Rectal smooth muscle tissue (tissue), 1 donor: ENCODE data around the gene TPRA1.
"Not testable (repeated sequence)": the region's sequence is repeated elsewhere in the genome, so short reads cannot be mapped to it uniquely, and the experiment has no call there.

Experiments used
- H3K27ac ChIP-seq: one replicate; pipeline ENCODE4 v1.7.0; 2013; ENCODE audit warnings: low read depth, low read length, inconsistent platforms
- H3K27me3 ChIP-seq: one replicate; pipeline ENCODE4 v1.7.0; 2013; ENCODE audit warnings: low read length; ENCODE audit not compliant: control insufficient read depth, insufficient read depth
- H3K36me3 ChIP-seq: one replicate; pipeline ENCODE4 v1.7.0; 2013; ENCODE audit warnings: low read length; ENCODE audit not compliant: control insufficient read depth, insufficient read depth
- H3K4me1 ChIP-seq: one replicate; pipeline ENCODE4 v1.7.0; 2013; ENCODE audit warnings: low read length; ENCODE audit not compliant: control insufficient read depth, insufficient read depth
- H3K4me3 ChIP-seq: one replicate; pipeline ENCODE4 v1.7.0; 2013; ENCODE audit warnings: low read length
- H3K9ac ChIP-seq: one replicate; pipeline ENCODE4 v1.7.0; 2013; ENCODE audit warnings: low read length

The TPRA1 gene

DNA sequence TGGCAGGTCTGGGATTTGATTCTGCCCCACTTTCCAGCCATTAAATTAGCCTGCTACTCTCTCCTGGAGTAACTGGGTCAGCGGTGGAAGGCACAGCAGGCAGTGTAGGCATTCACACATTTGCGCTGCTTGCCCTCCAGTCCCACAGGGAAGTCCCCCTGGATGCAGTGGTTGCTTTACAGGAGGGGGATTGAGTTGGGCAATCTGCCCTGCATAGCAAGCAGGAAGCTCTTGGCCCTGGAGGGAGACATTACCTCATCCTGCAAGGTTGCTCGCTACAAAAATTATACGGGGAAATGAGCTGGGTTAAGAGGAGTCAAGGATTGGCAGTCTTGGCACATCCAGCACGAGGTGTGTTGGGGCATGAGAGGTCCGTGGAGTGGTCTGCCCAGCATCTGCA lies 22.4 kb upstream of the TPRA1 start:
- Histone ChIP-seq H3K27me3 (no peaks in the 10 kb centered on the region), H3K27ac (no peak overlapping the region)

DNA sequence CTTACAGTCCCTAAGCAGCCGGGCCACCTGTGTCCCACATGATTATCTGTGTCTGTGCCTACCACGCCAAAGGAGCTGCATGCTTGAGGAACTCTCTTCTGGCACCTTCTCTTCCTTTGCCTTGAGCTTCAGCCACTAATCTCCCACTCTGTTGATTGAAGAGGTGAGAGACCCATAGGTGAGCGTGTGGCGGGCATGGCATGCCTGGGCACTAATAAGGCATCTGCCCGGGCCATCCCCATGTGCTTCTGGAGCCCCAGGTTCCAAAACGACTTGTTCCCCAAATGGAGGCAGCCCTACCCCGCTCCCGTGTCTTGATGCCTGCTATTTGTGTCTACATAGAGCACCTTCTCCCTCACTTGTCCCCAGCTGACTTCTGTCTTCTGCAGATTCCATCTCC lies 20.7 kb upstream of the TPRA1 start:
- Histone ChIP-seq H3K9ac (no peak overlapping the region), H3K27ac (no peak overlapping the region), H3K36me3 (peaks cover 14% of the 10 kb centered on the region), H3K4me3 (no peak overlapping the region), H3K4me1 (no peaks in the 10 kb centered on the region), H3K27me3 (no peaks in the 10 kb centered on the region)

More for the DNA sequence above, 22.4 kb upstream of the TPRA1 start:
- no peak overlapping the region for H3K9ac ChIP-seq
- no peaks in the 10 kb centered on the region for H3K4me1 ChIP-seq
- no peak overlapping the region for H3K4me3 ChIP-seq
- H3K36me3 ChIP-seq: peaks cover 9% of the 10 kb centered on the region

DNA sequence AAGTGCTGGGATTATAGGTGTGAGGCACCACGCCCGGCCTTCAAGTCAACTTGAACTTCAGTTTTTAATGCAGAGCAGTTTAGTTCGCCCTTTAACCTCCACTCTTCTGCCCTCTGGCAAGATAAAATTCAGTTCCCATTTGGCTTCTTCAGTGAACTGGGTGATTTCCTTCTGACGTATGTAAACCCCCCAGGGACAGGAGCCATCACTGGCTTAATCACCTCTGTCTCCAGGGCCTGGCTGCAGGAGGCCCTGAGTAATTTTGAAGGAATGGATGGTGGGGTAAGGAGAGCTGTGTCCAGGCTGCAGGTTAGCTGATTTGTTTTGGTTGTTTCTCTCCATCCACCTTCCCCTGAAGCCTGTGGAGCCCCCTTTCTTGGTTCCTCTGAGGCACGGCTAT lies 19.6 kb upstream of the TPRA1 start:
- H3K36me3 ChIP-seq: peaks cover 17% of the 10 kb centered on the region

DNA sequence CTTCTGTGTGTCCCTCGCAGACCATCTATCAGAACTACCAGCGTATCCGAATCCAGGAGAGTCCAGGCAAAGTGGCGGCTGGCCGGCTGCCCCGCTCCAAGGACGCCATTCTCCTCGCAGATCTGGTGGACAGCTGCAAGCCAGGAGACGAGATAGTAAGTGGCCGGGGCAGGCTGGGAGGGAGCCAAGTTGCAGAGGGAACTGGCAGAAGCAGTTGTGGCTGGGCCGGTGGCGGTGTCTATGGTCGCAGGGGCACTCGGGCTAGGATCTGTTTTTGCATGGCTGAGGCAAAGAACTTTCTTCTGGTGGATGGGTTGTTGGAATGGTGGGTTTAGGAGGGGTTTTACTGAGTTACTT lies 17.8 kb upstream of the TPRA1 start:
- no peak overlapping the region for H3K27ac ChIP-seq
- H3K4me3 ChIP-seq: no peak overlapping the region
- H3K9ac ChIP-seq: no peak overlapping the region
- no peaks in the 10 kb centered on the region for H3K27me3 ChIP-seq
- no peaks in the 10 kb centered on the region for H3K4me1 ChIP-seq
- peaks cover 18% of the 10 kb centered on the region for H3K36me3 ChIP-seq

More for the DNA sequence above, 19.6 kb upstream of the TPRA1 start:
- Histone ChIP-seq H3K4me3 (no peak overlapping the region), H3K27ac (no peak overlapping the region), H3K27me3 (no peaks in the 10 kb centered on the region), H3K4me1 (no peaks in the 10 kb centered on the region), H3K9ac (no peak overlapping the region)

DNA sequence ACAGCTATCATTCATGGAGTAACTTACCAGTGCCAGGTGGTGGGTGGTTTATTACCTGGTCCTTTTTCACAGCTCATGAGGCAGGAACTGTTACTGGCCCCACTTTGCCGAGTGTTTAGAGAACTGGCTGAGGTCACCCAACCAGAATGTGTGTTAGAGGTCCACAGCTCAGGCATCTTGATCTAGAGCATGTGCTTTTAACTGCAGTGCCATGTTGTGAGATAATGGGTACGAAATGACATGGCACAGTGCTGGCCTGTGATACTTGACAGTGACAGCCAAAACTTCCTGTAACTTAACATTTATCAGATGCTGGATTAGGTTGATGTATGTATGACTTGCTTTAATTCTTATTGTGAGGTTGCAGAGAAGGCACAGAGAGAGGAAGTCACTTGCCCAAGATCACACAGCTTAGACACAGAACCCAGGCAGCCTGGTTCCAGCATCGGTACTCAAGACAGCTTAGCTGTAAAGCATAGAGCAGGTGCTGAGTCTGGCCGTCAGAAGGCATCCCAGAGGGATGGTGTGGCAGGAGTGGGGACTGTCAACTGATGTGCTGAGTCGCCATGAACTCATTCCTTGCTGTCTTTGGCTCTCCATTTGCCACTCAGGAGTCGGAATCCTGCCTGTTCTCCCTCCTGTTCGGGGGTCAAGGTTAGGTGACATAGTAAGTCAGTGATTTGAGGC lies 17.3 kb upstream of the TPRA1 start:
- Histone ChIP-seq H3K27me3 (no peaks in the 10 kb centered on the region), H3K36me3 (peaks cover 18% of the 10 kb centered on the region), H3K27ac (no peak overlapping the region), H3K4me1 (no peaks in the 10 kb centered on the region), H3K4me3 (no peak overlapping the region), H3K9ac (no peak overlapping the region)

DNA sequence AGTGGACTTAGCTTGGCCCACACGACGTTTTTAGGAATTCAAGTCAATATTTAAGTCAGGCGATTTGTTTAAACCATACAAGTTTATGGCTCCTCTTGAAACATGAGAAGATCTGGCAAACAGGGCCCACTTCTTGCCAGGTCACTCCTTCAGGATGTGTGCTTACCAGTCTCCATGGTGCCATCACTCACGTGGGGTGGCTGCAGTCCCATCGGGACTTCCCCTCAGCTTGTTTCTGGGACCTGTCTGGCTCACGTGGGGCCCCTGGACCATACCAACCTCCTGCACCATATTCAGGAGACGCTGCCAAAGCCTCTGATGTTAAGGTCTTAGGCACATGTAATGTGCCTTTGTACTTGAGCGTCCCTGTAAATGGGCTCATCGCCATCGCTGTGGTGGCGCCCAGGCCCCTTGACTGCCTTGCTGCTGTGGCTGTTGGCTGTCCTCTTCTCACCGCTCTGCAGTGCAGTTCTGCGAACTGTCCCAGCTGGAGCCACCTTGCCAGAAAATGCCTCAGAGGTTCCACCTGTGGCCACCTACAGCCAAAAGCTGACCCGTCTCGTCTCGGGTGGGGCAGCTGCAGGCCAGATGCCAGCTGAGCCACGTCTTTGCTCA lies 16.6 kb upstream of the TPRA1 start:
- Histone ChIP-seq H3K4me3 (no peak overlapping the region), H3K27ac (no peak overlapping the region), H3K4me1 (no peaks in the 10 kb centered on the region), H3K9ac (no peak overlapping the region), H3K27me3 (no peaks in the 10 kb centered on the region), H3K36me3 (peaks cover 18% of the 10 kb centered on the region)

DNA sequence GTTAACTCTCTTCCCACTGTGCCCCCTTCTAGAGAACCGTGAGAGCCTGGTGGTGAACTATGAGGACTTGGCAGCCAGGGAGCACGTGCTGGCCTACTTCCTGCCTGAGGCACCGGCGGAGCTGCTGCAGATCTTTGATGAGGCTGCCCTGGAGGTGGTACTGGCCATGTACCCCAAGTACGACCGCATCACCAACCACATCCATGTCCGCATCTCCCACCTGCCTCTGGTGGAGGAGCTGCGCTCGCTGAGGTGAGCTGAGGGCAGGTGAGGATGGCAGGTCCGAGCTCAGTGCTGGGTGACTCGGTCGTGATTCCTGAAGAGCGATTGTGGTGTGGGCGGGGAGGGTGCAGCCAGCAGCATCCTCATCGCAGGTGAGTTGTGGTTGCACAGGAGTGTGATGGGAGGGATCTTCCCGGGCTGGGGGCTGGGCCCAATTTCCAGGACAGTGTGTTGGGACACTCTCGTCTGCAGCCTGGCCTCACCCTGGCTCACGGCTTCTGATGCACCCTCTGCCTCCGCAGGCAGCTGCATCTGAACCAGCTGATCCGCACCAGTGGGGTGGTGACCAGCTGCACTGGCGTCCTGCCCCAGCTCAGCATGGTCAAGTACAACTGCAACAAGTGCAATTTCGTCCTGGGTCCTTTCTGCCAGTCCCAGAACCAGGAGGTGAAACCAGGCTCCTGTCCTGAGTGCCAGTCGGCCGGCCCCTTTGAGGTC lies 15.7 kb upstream of the TPRA1 start:
- Histone ChIP-seq H3K4me1 (no peaks in the 10 kb centered on the region), H3K27ac (no peak overlapping the region), H3K9ac (no peak overlapping the region), H3K4me3 (no peak overlapping the region), H3K36me3 (peaks cover 18% of the 10 kb centered on the region), H3K27me3 (no peaks in the 10 kb centered on the region)

DNA sequence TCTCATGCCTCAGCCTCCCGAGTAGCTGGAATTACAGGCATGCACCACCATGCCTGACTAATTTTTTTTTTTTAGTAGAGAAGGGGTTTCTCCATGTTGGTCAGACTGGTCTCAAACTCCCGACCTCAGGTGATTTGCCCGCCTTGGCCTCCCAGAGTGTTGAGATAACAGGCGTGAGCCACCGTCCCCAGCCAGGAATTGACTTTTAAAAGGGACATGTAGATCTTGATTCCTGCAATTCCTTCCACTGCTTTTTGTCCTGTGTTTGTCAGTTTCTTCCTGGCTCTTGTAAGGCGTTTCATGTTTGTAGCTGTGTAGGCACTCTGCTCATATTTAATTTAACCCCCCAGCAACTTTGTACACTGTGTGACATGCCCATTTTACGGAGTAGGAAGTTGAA lies 15.0 kb upstream of the TPRA1 start:
- not testable (repeated sequence) for H3K4me1 ChIP-seq, H3K27me3 ChIP-seq, H3K4me3 ChIP-seq, H3K27ac ChIP-seq, H3K9ac ChIP-seq
- peaks cover 18% of the 10 kb centered on the region for H3K36me3 ChIP-seq

DNA sequence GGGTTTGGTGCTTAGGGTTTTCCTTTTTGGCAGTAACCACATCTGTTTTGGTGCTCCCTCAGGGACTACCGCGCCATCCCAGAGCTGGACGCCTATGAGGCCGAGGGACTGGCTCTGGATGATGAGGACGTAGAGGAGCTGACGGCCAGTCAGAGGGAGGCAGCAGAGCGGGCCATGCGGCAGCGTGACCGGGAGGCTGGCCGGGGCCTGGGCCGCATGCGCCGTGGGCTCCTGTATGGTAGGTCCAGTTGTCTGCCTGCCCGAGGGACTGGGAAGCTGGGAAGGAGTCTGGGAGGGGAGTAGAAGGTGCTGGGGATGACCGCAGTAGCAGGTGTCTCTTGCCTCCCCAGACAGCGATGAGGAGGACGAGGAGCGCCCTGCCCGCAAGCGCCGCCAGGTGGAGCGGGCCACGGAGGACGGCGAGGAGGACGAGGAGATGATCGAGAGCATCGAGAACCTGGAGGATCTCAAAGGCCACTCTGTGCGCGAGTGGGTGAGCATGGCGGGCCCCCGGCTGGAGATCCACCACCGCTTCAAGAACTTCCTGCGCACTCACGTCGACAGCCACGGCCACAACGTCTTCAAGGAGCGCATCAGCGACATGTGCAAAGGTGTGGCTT lies 14.1 kb upstream of the TPRA1 start:
- H3K9ac ChIP-seq: no peak overlapping the region
- H3K27ac ChIP-seq: no peak overlapping the region
- no peaks in the 10 kb centered on the region for H3K4me1 ChIP-seq
- no peak overlapping the region for H3K4me3 ChIP-seq
- H3K36me3 ChIP-seq: peaks cover 18% of the 10 kb centered on the region
- no peaks in the 10 kb centered on the region for H3K27me3 ChIP-seq

DNA sequence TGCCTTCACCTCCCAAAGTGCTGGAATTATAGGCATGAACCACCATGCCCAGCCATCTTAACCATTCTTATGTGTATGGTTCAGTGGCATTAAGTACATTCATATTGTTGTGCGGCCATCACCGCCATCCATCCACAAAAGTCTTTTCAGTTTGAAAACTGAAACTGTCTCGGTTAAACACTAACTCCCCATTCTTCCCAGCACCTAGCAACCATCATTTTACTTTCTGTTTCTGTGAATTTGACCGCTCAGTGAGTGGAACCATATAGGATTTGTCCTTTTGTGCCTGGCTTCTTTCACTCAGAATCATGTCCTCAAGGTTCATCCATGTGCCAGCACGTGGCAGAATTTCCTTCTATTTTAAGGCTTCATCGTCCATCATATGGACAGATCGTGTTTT lies 13.5 kb upstream of the TPRA1 start:
- no peak overlapping the region for H3K4me3 ChIP-seq
- H3K36me3 ChIP-seq: peaks cover 16% of the 10 kb centered on the region
- H3K27ac ChIP-seq: no peak overlapping the region
- H3K9ac ChIP-seq: no peak overlapping the region
- H3K4me1 ChIP-seq: no peaks in the 10 kb centered on the region
- no peaks in the 10 kb centered on the region for H3K27me3 ChIP-seq

DNA sequence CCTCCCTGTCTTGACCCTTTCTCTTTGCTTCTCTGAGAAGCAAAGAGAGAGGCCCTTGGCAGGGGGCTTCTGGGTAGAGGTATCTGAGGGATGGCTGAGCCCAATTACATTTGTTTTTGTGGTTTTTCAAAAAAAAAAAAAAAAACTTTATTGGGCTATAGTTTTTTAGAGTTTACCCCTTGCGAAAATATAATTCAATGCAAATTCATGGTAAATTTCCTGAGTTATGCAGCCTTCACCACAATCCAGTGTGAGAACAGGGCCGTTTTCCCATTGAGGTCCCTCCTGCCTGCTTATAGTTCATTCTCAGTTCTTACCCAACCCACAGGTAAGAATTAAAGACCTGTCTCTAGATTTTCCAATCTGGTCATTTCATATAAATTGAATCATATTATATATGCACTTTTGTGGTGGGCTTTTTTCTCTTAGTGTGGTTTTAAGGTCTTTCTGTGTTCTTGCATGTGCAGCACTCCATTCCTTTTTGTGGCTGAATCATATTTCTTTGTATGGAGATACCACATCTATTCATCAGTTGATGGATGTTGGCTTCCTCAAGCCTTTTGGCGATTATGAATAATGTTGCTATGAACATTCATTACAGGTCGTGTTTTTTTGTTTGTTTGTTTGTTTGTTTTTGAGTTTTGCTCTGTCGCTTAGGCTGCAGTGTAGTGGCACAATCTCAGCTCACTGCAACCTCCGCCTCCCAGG lies 10.4 kb upstream of the TPRA1 start:
- no peak overlapping the region for H3K27ac ChIP-seq
- no peak overlapping the region for H3K4me3 ChIP-seq
- H3K4me1 ChIP-seq: peaks cover 4% of the 10 kb centered on the region
- no peak overlapping the region for H3K9ac ChIP-seq
- no peaks in the 10 kb centered on the region for H3K27me3 ChIP-seq
- peaks cover 2% of the 10 kb centered on the region for H3K36me3 ChIP-seq
